Ishikawa (cell line): Measurements from ENCODE around the gene LUC7L3.

Experiments
- CEBPB ChIP-seq: IDR thresholded peaks from 2 replicates; pipeline ENCODE4 v1.6.1; 2012
- FOXM1 ChIP-seq: IDR thresholded peaks from 2 replicates; pipeline ENCODE4 v1.6.1; 2012; ENCODE audit warnings: low read depth, borderline replicate concordance
- MAX ChIP-seq: IDR thresholded peaks from 2 replicates; pipeline ENCODE4 v1.6.1; 2012
- REST ChIP-seq: IDR thresholded peaks from 2 replicates; pipeline ENCODE4 v1.6.1; 2012; ENCODE audit warnings: low read depth, mild to moderate bottlenecking

DNA sequence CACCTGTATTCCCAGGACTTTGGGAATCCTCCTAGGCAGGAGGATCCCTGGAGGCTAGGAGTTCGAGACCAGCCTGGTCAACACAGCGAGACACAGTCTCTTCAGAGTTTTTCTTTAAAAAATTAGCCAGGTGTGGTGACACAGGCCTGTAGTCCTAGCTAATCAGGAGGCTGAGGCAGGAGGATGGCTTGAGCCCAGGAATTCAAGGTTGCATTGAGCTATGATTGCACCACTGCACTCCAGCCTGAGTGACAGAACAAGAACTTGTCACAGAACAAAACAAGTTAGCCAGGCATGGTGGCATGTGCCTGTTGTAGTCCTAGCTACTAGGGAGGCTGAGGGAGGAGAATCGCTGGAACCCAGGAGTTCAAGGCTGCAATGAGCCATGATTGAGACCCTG, 36.5 kb upstream of the LUC7L3 start:
- TF ChIP-seq FOXM1 (no peak), CEBPB (no peak), REST (no peak), MAX (no peak)
